OCI-M1 (cell line): ENCODE data around the gene ETFB.

Experiments
- DNase-seq: peaks from one replicate; lab custom pipeline; 2025; lab: John Stamatoyannopoulos, UW

The ETFB gene

DNA sequence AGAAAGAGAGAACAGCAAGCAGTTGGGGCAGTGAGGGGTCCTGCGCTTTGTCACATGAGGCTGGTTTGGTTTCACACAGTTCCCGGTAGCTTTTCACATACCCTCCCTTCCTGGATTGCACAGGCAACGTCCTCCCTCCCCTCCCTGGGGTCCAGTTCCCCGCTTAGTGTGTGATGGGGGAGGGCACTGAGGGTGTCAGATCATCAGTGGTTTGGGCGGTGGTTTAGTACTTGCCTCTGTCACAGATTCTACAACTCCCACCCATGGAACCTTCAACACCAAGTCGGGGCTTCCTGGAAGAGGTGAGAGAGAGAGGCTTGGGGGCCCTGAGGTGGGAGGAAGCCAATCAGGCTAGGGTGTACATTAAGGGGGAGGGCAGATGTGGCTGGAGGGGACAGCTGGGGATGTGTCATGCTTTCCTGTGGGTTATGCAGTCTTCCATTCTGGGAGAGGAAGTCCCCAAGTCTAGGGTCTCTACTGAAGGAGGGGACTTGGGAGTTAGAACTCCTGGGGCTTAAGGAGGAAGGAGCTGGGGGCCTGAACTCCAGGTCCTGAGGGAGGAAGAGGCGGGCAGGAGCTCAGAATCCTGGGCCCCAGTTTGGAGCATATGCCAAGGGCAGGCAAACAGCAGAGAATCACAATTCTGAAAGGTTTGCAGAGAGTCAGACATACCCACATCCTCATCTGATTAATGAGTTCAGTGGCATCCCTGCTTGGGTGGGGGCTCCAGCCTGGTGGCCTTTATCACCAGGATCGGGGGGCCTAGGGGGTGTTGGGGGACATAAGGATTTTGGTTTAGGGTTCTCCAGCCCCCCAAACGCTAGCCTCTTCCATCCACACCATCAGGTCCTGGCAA lies 6.7 kb upstream of the ETFB start, which contains the start of gene NKG7:
NKG7 (minus strand) TSS at position 6 of the 856 bp plus-strand sequence. CDS start 119 bp downstream, outside the sequence.
- DNase-seq = peak; percentile 74

DNA sequence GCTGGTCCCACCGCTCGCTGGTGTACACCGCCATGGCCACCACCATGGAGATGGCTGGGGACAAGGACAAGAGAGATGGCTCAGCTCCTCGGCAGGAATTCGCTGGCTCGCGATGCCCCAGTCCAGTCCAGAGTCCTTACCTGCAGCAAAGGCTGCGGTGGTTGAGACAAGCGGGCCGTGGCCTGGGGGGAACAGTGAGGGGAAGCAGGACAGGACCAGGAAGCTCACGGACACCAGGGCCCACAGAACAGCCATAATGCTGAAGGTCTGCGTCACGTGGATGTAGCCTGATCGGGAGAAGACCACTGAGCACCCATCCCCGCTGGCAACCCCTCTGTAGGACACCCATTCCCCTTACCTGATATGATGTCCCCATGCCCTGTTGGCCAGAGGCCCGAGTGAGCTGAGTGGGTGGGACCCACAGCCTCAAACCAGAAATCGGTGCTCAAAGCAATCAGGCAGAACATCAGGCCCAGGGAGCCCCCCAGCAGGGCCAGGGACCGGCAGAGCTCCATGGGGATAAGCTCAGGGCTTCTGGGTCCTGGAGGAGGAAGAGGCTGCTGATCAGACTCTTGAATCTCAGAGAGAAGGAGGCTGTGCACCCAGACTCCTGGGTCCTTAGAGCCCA lies 5.9 kb upstream of the ETFB start:
- no peak for DNase-seq

DNA sequence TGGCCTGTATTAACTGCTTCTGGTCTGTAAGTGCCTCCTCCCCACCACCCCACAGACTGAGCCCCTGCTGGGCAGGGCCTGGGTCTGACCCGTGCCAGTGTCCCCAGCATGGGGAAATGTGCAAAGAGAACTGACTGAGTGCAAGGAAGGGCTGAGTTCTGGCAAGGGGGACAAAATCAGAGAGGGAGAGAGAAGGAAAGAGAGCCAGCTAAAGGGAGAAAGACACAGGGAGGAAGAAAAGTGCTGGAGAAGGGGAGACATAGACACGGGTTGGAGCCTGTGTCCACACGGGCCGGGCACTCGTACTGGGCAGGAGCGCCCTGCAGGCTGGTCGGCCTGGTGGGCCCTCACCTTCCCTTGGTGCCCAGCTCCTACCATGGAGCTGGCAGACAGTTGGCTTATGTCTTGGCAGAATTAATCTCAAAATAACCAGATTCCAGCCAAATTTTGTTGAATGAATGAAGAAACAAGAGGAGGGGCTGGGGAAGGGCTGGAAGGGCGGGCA lies 5.0 kb upstream of the ETFB start:
- no peak for DNase-seq

GRCh38 chr19:51370230-51370629 lies 4.0 kb upstream of the ETFB start:
- no peak for DNase-seq

DNA sequence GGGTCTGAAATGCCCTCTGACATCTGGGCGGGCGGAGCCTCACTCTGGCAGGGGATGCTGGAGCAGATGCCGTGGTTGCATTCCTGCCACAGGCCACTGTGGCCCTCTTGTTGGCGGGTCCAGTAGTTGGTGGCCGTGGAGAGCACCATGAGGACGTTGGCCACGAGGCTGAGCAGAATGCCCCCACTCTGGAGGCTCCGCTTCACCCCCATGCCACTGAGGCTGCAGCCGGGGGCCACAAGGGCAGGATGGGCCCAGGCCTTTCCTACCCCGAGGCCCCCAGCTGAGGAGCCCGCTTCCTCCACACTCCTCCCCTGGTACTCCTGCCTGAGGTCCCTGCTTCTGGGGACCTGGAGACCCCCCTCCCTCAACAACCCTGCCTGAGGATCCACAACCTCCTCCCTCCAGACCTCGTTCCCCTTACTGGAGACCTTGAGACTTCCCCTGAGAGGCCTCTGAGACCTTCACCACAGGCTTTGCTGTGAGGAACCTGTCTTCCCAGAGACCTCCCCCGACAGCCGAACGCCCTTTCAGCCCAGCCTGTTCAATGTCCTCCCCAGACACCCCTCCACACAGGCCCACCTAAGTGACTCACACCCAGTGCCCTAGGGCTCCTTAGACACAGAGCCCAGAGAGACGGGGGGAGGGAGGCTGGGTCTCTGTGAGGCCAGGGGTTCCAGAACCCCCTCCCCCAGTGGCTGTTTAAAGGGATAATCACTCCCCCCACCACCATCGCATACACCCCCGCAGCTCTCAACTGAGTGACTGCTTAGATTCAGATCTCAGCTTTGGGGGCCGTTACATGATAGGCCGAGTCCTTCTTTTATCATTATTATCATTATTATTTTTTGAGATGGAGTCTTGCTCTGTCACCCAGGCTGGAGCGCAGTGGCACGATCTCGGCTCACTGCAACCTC lies 2.4 kb upstream of the ETFB start, which contains the start of gene CLDND2:
CLDND2 (minus strand) TSS at position 638 of the 917 bp plus-strand sequence; CDS start at position 212, 426 bp downstream.
- peak; percentile 36 for DNase-seq

GRCh38 chr19:51367565-51368365 lies 1.6 kb upstream of the ETFB start:
- peak; percentile 100 for DNase-seq

DNA sequence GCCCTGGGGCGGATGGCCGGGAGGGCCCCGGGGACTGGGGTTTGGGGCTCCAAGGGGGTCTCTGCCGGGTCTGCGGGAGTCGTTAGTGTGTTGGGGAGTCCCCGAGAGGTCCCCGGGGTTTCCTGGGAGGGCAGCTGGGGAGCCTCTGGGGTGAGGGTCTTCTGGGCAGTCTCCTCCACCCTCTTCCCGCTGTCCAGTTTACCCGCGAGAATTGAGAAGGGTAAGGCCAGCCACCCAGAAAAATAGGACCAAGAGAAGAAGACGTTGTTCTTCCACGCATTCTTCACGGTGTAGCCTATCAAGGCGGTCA lies 1.0 kb upstream of the ETFB start:
- no peak for DNase-seq

DNA sequence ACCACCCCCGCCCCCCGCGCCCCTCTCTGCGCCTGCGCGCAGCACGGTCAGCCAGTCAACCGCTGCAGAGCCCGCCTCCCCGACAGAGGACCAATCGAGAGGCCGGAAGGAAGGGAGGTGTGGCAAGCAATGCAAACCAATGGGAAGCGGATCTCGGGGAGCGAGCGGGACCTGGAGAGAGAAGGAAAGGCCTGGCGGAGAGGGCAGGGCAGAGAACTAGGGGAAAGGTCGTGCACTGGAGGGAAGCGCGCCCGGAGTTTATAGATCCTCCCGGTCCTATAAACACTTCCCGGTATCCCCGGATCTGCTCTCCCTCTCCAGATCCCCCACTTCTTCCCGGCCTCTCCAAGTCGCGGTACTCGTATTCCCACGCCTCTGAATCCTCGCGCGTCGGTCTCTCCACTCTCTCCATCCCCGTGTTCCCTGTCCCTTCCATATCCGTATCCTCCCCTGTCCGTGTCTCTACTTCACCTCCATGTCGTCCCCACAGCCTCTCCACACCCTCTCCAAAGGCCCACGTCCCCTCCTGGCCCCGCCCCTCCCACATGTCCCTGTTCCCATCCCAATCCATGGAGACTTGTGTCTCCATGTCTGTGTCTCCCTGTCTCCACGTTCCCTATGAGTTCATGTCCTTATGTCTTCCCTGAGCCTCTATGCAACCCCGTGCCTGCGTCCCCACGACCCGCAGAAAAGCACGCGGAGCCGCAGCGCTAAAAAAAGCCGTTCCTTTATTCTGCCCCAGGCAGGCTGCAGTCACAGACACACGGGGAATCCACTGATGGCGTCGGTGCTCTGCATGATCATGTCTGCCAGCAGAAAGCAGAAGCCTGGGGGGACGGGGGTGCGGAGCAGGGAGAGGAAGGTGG lies 434 bp upstream of the ETFB start:
- peak; percentile 99 for DNase-seq

DNA sequence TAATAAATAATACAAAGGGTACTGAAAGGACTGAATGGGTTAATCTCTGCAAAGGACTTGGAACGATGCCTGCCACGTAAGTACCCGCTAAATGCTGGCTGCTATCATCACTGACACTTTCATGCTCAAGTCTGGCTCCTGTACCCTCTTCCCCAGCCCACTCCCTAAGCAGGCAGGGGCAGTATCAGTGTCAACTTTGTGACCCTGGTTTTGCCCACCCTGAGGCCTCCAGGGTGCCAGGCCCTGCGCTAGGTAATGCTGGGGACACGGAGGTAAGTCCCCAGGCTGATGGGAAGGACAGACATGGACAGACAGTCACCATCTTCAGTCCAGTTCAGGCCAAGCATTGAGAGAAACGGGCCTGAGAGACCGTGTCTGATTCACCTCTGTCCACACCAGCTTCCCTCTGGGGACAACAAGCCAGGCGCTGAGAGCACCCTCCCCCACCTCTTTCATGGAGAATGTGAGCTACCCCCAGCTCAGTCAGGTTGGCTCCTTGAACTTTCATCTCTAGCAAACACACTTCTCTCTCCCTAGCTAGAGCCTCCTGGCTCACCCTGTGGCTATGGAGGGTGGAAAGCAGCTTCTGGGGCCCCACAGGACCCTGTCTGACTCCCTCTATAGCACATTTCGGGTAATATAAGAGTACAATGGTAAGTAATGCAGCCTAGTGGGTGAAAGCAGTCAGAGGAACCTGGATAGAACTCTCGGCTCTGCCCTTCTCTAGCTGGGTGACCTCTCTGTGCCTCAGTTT lies 800 bp downstream of the ETFB start:
- peak; percentile 70 for DNase-seq

GRCh38 chr19:51364200-51365106 lies 1.7 kb downstream of the ETFB start:
- no peak for DNase-seq

DNA sequence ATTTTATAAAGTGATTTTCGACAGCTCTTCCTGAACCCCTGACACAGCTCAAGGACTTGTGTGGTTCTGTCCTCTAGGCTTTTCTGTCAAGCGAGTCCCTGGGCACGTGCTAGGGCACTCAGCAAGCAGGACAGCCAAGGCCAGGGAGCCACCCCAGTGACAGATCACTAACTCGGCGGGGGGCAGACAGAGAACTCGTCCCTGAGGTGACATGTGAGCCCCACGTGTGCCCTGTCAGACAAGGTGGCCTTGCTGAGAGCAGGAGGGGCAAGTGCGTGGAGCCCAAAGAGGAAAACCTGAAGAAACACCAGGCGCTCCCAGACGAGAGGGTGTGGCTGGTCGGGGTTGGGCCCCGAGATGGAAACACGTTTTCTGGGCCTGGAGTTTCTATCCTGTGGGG lies 4.9 kb downstream of the ETFB start:
- no peak for DNase-seq

- DNase-seq = no peak
Measured at GRCh38 chr19:51359294-51359693, 6.9 kb downstream of the ETFB start.

DNA sequence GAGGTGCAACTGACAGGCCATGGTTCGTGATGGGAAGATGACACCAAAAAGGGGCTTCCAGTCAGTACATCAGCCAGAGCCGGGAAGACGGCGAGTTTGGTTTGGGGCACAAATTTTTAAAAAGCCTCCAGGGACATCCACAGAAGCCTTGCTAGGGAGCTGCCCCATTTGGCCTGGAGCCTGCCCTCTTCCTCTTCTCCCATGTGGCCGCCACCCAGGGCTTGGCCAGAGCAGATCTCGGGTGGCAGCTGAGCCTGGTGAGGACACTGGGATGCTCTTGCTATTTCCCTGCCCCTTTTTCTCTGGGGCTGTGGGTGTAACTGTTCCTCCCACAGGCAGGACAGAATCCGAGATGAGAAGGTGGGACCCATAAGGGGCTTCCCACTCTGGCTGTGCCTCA lies 8.2 kb downstream of the ETFB start:
- no peak for DNase-seq

GRCh38 chr19:51356159-51356801 lies 9.9 kb downstream of the ETFB start:
- DNase-seq = no peak

GRCh38 chr19:51354742-51355148 lies 11.4 kb downstream of the ETFB start:
- DNase-seq = peak; percentile 25

GRCh38 chr19:51354103-51354741 lies 12.0 kb downstream of the ETFB start:
- no peak for DNase-seq

DNA sequence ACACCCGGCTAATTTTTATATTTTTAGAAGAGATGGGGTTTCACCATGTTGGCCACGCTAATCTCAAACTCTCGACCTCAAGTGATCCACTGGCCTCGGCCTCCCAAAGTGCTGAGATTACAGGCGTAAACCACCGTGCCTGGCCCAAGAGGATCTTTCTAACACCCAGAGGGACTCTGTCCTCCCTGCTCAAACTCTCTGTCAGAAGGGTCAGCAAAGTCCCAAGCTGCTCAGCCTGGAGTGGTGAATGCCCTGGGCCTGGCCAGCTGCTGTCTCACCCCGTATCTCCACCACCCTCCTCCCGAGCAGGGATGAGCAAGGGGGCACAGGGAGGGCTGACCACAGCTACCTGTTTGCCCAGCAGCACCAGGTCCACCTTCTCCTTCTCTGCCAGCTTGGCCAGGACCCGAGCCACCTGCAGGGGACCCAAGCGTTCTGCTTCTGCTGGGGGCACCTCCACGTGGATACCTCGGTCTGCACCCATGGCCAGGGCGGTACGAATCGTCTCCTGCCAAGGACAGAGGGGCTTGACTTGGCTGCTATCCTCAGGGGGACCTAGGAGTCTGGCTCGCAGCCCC lies 13.3 kb downstream of the ETFB start:
- DNase-seq = no peak
